AG20443 (cell line): ENCODE data around the gene GNG10.
"Not testable (repeated sequence)": the region's sequence is repeated elsewhere in the genome, so short reads cannot be mapped to it uniquely, and the experiment has no call there.

Source experiments
- DNase-seq: peaks from one replicate; pipeline ENCODE4 v3.0.0; 2012; ENCODE audit warnings: low spot score, mixed read lengths

Gene GNG10

GRCh38 chr9:111661150-111661801 lies at the start of gene GNG10:
Gene GNG10, plus strand, starts transcription at chr9:111661605. Its CDS starts 30 bp downstream, at chr9:111661635.
- DNase-seq: peak; percentile 97

- DNase-seq: no peak
Measured at GRCh38 chr9:111613436-111614040, 47.9 kb upstream of the GNG10 start.

DNA sequence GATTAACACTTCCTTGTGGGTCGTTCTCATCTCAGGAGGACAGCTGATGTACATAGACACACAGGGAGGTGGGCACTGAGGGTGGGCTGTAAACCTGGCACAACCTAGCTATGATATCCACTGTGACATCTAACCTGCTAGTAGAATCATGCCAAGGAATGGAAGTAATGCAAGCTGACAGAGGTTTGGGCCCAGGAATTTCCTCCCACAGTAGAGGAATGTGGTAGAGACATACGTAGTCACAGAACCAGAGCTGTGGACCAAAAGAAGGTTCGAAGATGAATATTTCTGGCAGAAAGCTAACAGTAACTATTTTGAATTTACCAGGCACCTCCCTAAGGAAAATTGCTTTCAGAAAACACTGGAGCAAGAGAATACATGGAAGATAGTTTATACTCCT lies 45.5 kb upstream of the GNG10 start:
- DNase-seq: peak; percentile 36

DNA sequence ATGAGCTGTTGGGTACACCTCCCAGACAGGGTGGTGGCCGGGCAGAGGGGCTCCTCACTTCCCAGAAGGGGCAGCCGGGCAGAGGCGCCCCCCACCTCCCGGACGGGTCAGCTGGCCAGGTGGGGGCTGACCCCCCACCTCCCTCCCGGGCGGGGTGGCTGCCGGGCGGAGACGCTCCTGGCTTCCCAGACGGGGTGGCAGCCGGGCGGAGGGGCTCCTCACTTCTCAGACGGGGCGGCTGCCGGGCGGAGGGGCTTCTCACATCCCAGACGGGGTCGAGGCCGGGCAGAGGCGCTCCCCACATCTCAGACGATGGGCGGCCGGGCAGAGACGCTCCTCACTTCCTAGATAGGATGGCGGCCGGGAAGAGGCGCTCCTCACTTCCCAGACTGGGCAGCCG lies 44.1 kb upstream of the GNG10 start:
- DNase-seq: not testable (repeated sequence)

GRCh38 chr9:111621895-111622480 lies 39.4 kb upstream of the GNG10 start:
- peak; percentile 60 for DNase-seq

DNA sequence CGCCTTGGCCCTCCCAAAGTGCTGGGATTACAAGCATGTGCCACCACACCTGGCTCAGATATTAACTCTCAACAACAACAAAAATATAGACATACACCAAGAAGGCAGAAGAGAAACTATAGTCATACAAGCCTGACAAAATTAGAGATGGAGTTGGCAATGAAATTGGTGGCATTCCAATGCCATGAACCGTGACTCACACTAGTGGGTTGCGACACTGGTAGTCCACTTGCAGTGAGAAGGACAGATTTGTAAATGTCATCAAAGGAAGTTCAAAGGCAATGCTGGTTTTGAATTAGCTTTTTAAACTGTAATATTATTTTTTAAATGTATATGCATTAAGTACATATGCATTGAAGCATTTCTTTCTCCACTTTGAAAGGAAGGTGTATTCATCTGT lies 38.8 kb upstream of the GNG10 start:
- DNase-seq: peak; percentile 78

GRCh38 chr9:111627260-111627963 lies 34.0 kb upstream of the GNG10 start:
- DNase-seq: no peak

GRCh38 chr9:111628411-111628810 lies 33.0 kb upstream of the GNG10 start:
- no peak for DNase-seq

DNA sequence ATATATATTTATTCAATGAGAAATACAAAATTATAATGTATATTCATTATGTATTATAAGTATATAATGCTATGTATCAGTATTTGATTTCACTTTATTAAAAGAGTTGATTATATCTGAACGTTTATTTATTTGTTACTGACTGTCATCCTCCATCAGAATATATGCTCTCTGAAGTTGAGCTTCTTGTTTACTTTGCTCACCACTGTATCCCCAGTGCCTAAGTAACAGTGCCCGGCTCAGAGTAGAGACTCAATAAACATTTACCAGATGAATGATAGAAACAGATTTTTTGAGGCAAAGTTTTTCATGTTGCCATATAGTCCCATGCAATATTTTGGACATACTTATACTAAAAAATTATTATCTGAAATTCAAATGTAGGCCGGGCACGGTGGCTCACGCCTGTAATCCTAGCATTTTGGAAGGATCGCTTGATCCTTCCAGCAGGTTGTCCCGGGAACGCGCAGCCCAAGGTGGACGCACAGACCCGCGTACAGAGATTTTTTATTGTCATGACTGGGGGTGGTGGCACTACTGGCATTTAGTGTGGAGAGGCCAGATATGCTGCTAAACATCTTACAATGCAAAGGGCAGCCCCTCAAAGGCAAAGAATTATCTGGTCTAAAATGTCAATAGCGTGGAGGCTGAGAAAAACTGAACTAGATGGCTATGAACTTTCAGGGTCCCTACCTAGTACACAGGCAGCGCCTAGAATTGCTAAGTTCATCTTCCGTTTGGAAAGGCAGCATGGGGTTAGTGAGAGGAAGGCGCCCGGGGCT lies 31.0 kb upstream of the GNG10 start:
- DNase-seq: no peak

DNA sequence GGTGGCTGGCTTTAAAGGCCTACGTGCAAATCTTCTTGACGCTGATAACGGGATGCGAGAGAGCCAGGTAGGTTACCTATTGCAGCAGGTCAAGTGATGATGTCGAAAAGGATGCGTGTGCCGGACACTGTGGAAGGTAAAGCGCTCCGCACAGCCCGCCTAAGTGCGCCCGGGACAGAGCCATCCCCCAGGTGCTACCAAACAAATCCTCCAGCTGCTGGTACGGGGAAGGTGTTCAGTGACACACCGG lies 30.5 kb upstream of the GNG10 start:
- DNase-seq: no peak

DNA sequence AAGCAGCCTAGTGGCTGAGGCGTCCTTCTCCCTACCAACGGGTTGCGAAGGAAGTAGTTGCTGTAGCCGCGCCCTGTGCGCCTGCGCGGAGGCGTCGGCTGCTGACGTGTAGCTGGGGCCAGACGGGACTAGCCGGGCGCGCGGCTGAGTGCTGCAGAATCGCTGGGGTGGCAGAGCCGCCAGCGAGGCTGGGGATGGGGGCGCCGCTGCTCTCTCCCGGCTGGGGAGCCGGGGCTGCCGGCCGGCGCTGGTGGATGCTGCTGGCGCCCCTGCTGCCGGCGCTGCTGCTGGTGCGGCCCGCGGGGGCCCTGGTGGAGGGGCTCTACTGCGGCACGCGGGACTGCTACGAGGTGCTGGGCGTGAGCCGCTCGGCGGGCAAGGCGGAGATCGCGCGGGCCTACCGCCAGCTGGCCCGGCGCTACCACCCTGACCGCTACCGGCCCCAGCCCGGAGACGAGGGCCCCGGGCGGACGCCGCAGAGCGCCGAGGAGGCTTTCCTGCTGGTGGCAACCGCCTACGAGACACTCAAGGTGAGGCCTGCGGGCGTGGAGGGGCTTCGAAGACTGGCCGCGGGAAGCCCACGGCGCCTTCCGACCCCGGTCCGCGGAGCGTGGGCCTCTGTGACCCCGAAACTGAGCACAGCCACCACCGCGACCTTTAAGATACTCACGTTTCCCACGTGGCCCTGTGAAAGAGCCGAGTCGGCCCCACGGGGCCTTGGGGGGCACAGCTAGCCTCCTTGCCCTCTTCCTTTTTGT lies 30.0 kb upstream of the GNG10 start, which contains the start of gene DNAJC25:
Gene DNAJC25 (plus strand): TSS at position 121 of the 758 bp plus-strand sequence. CDS start 74 bp downstream, at position 195.
- peak; percentile 100 for DNase-seq

- no peak for DNase-seq
Measured at GRCh38 chr9:111632060-111632459, 29.3 kb upstream of the GNG10 start.

DNA sequence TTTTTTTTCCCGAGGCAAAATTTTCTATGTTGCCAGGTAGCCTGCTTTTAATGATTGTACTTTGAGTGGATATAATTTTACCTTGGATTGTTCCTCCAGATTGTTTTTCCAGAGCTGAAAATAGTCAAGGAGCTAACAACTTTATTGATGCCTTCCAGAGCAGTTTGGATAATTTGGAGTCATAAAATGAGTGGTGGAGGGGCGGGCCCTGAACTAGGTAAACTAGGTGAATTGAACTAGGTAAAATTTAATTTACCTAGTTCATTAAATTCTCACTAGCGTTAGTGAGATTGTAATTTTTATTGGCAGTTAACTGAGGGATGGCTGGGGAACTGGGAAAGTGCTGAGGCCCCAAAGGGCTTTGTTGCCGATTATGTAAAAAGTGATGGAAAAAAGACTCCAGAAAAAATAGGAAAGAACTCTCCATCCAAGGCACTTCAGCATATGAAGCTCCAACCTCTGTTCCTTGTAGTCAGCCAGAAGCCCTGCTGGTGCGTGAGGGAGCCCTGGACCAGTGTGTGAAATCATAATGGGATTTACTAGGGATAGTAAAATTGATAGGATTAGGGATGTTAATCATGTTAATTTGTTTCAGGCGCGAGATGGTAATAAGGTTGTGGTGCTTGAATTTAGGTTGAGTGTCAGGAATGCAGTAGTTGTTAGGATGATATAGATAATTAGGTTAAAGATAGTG lies 28.6 kb upstream of the GNG10 start:
- DNase-seq: no peak

GRCh38 chr9:111633389-111633736 lies 28.0 kb upstream of the GNG10 start:
- no peak for DNase-seq

- DNase-seq: no peak
Measured at GRCh38 chr9:111634860-111635259, 26.5 kb upstream of the GNG10 start.

- DNase-seq: no peak
Measured at GRCh38 chr9:111637421-111637950, 23.9 kb upstream of the GNG10 start.

- DNase-seq: no peak
Measured at GRCh38 chr9:111644195-111644772, 17.1 kb upstream of the GNG10 start.

- DNase-seq: no peak
Measured at GRCh38 chr9:111645806-111646205, 15.6 kb upstream of the GNG10 start.

DNA sequence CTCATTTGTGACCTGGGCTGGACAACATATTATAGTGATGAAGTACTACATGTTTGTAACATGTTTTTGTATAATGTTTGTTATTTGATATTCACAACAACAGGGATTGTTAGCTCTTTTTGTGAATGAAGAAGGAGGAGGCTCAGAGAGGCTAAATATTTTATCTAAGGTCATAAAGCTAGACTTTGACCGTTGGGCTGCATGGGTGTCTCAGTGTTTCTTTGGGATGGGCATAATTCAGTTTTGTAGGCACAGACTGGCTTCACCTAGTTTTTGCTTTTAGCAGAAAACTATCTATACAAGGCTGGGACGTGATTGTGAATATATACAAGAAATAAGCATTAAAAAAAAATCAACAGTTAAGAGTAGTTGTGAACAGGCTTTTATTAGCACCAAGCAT lies 15.0 kb upstream of the GNG10 start:
- DNase-seq: no peak

GRCh38 chr9:111648066-111648465 lies 13.3 kb upstream of the GNG10 start:
- DNase-seq: no peak
